GM18502 (cell line): Measurements from ENCODE around the gene BCL2.

Source experiments
- ATAC-seq: cut with Tn5 transposase; IDR thresholded peaks from one replicate; pipeline ENCODE4 v1.9.1; 2021; ENCODE audit warnings: mild to moderate bottlenecking; ENCODE audit not compliant: unreplicated experiment, poor library complexity

BCL2 gene

GRCh38 chr18:63131106-63131958 is 188.2 kb downstream of the BCL2 start:
- ATAC-seq: peak; percentile 52

GRCh38 chr18:63130176-63130575 is 189.4 kb downstream of the BCL2 start:
- ATAC-seq: no peak

- no peak for ATAC-seq
Observed at GRCh38 chr18:63128237-63128974, 191.2 kb downstream of the BCL2 start.

GRCh38 chr18:63126134-63127069 is 193.2 kb downstream of the BCL2 start:
- no peak for ATAC-seq

GRCh38 chr18:63120620-63121019 is 198.9 kb downstream of the BCL2 start:
- no peak for ATAC-seq

- ATAC-seq: no peak
Observed at GRCh38 chr18:63119647-63120046, 199.9 kb downstream of the BCL2 start.

- no peak for ATAC-seq
Observed at GRCh38 chr18:63113899-63114565, 205.5 kb downstream of the BCL2 start.

- no peak for ATAC-seq
Observed at GRCh38 chr18:63112706-63113105, 206.9 kb downstream of the BCL2 start.

- ATAC-seq: peak; percentile 53
Observed at GRCh38 chr18:63111671-63112402, 207.7 kb downstream of the BCL2 start.

- no peak for ATAC-seq
Observed at GRCh38 chr18:63109802-63110201, 209.8 kb downstream of the BCL2 start.

- no peak for ATAC-seq
Observed at GRCh38 chr18:63109022-63109421, 210.5 kb downstream of the BCL2 start.

- ATAC-seq: no peak
Observed at GRCh38 chr18:63107931-63108330, 211.6 kb downstream of the BCL2 start.

- ATAC-seq: peak; percentile 55
Observed at GRCh38 chr18:63107171-63107845, 212.3 kb downstream of the BCL2 start.

- peak; percentile 38 for ATAC-seq
Observed at GRCh38 chr18:63106727-63107126, 212.8 kb downstream of the BCL2 start.

- peak; percentile 65 for ATAC-seq
Observed at GRCh38 chr18:63105636-63106316, 213.8 kb downstream of the BCL2 start.

GRCh38 chr18:63104868-63105267 is 214.7 kb downstream of the BCL2 start:
- ATAC-seq: no peak

- ATAC-seq: no peak
Observed at GRCh38 chr18:63102941-63103744, 216.4 kb downstream of the BCL2 start.
